Endothelial cell of umbilical vein (primary cell): ENCODE measurements around the gene MYO1E. TPM values are rescaled to one million over a fixed set of nuclear protein-coding genes. Genes with fewer than 3 reads are reported as not detected.

ENCODE experiments used
- BruUV-seq: library from RNA; stranded (reverse); fragments of 400-500 nt; replicated peaks from 2 replicates; lab custom pipeline; 2021; lab: Mats Ljungman, UMichigan
- CTCF ChIA-PET: fragments of 300-600, 350-600 bp; sonication (Branson Sonifier 250); formaldehyde crosslinking; loops from one replicate; lab custom pipeline; 2021; ENCODE audit warnings: antibody characterized with exemption, inconsistent platforms; lab: Charles Lee
- POLR2A ChIA-PET: fragments of 300-600, 350-600 bp; sonication (Branson Sonifier 250); formaldehyde crosslinking; loops from one replicate; lab custom pipeline; 2021; ENCODE audit warnings: antibody characterized with exemption, inconsistent platforms; lab: Charles Lee
- DNase-seq: peaks from one replicate; pipeline ENCODE4 v3.0.0-alpha.2; 2011; ENCODE audit warnings: low read depth, low spot score
- FAIRE-seq: peaks from 2 replicates; lab custom pipeline; 2011; peaks lifted over from hg19 to GRCh38; lab: Jason Lieb, UNC
- H2AFZ ChIP-seq: 2 replicates; pipeline ENCODE4 v1.6.0; 2012; ENCODE audit warnings: low read depth, low read length, control low read depth, inconsistent platforms
- H3K27ac ChIP-seq: 2 replicates; pipeline ENCODE4 v1.5.1; 2011; ENCODE audit warnings: low read depth, mild to moderate bottlenecking, control low read depth, low read length, moderate library complexity; ENCODE audit not compliant: insufficient read depth
- H3K27me3 ChIP-seq, 2 experiments: 2 replicates each; pipeline versions ENCODE4 v1.6.0 to v1.6.1; 2011; ENCODE audit warnings: low read length in 2 of 2, mixed read lengths in 1 of 2; ENCODE audit not compliant: control insufficient read depth in 2 of 2, insufficient read depth in 2 of 2
- H3K36me3 ChIP-seq, 2 experiments: 2 replicates in 1 of 2; 3 replicates in 1 of 2; pipeline ENCODE4 v1.5.1; 2011; ENCODE audit warnings: low read length in 2 of 2, mild to moderate bottlenecking in 1 of 2, moderate library complexity in 1 of 2; ENCODE audit not compliant: control insufficient read depth in 2 of 2, insufficient read depth in 2 of 2; ENCODE audit errors: extremely low read depth in 1 of 2
- H3K4me1 ChIP-seq: 3 replicates; pipeline ENCODE4 v1.5.1; 2011; ENCODE audit warnings: mild to moderate bottlenecking, low read length; ENCODE audit not compliant: control insufficient read depth, insufficient read depth; ENCODE audit errors: extremely low read depth
- H3K4me2 ChIP-seq: 2 replicates; pipeline ENCODE4 v1.6.1; 2011; ENCODE audit warnings: low read length, control low read depth, mixed read lengths; ENCODE audit not compliant: insufficient read depth
- H3K4me3 ChIP-seq, 3 experiments: fragments of 200-600 bp in 1 of 3; sonication (generic), shearing (Covaris generic) in 1 of 3; replicated peaks in 1 of 3; 2 replicates each; pipeline ENCODE4 v1.5.1; 2011 to 2016; ENCODE audit warnings: control low read depth in 3 of 3, low read length in 3 of 3, mild to moderate bottlenecking in 2 of 3, inconsistent platforms in 1 of 3, low read depth in 1 of 3, moderate library complexity in 1 of 3; ENCODE audit not compliant: insufficient read depth in 1 of 3
- H3K79me2 ChIP-seq: 2 replicates; pipeline ENCODE4 v1.6.0; 2012; ENCODE audit warnings: low read length, inconsistent platforms; ENCODE audit not compliant: control insufficient read depth, insufficient read depth
- H3K9ac ChIP-seq: replicated peaks from 2 replicates; pipeline ENCODE3; 2011; ENCODE audit warnings: low read length, control low read depth; ENCODE audit not compliant: insufficient read depth; ENCODE audit errors: extremely low read depth
- H3K9me1 ChIP-seq: replicated peaks from 3 replicates; pipeline ENCODE4 v1.6.0; 2011; ENCODE audit warnings: mild to moderate bottlenecking, low read length; ENCODE audit not compliant: control insufficient read depth, insufficient read depth; ENCODE audit errors: extremely low read depth
- H3K9me3 ChIP-seq: replicated peaks from 2 replicates; pipeline ENCODE4 v1.5.1; 2012; ENCODE audit warnings: low read length, inconsistent platforms; ENCODE audit not compliant: control insufficient read depth, insufficient read depth
- H4K20me1 ChIP-seq: replicated peaks from 2 replicates; pipeline ENCODE3; 2011; ENCODE audit warnings: mild to moderate bottlenecking, low read length; ENCODE audit not compliant: control insufficient read depth, insufficient read depth; ENCODE audit errors: extremely low read depth
- CTCF ChIP-seq, 2 donors: IDR thresholded peaks; 1 replicate in 1 of 2; 2 replicates in 1 of 2; pipeline ENCODE4 v1.5.1; 2011; ENCODE audit warnings: low read length in 2 of 2, mild to moderate bottlenecking in 2 of 2, moderate library complexity in 2 of 2, control low read depth in 1 of 2, inconsistent platforms in 1 of 2, low read depth in 1 of 2; ENCODE audit not compliant: insufficient read depth in 1 of 2; ENCODE audit errors: extremely low read depth in 1 of 2
- EZH2 ChIP-seq: IDR thresholded peaks from 2 replicates; pipeline ENCODE4 v1.6.1; 2012; ENCODE audit warnings: borderline replicate concordance, low read depth, mild to moderate bottlenecking, moderate library complexity, low read length, inconsistent platforms; ENCODE audit not compliant: severe bottlenecking
- FOS ChIP-seq: IDR thresholded peaks from 2 replicates; pipeline ENCODE4 v1.6.1; 2011; ENCODE audit warnings: mild to moderate bottlenecking, low read length, moderate library complexity, borderline replicate concordance; ENCODE audit not compliant: insufficient read depth
- GATA2 ChIP-seq: IDR thresholded peaks from 2 replicates; pipeline ENCODE4 v1.7.0; 2011; ENCODE audit warnings: low read depth, mild to moderate bottlenecking, moderate library complexity, mixed read lengths, low read length; ENCODE audit not compliant: insufficient read length, insufficient read depth
- JUN ChIP-seq: IDR thresholded peaks from 2 replicates; pipeline ENCODE4 v1.6.1; 2011; ENCODE audit warnings: borderline replicate concordance, low read depth; ENCODE audit not compliant: insufficient read length, insufficient read depth
- MYC ChIP-seq: IDR thresholded peaks from one replicate; pipeline ENCODE4 v1.6.1; 2011; ENCODE audit warnings: mild to moderate bottlenecking, low read depth, low read length
- POLR2A ChIP-seq: IDR thresholded peaks from 2 replicates; pipeline ENCODE4 v1.6.1; 2012; ENCODE audit warnings: low read depth, mild to moderate bottlenecking, control low read depth, low read length
- POLR2AphosphoS5 ChIP-seq: IDR thresholded peaks from 2 replicates; pipeline ENCODE4 v1.6.1; 2012; ENCODE audit warnings: low read depth, mild to moderate bottlenecking, control low read depth, low read length, moderate library complexity; ENCODE audit not compliant: insufficient read depth
- dilution Hi-C: fragments of 300-500 bp; cut with MboI; formaldehyde crosslinking; loops from one replicate; pipeline ENCODE4 v1.15.0; 2019; ENCODE audit warnings: low sequenced_read_pairs; ENCODE audit not compliant: extremely low pct_ligation_motif_present
- intact Hi-C: fragments of 100-400 bp; cut with micrococcal nuclease; formaldehyde crosslinking; loops from one replicate; pipeline ENCODE4 v1.10.0; 2022
- polyA plus RNA-seq, 4 experiments: library from polyadenylated mRNA; depleted of rRNA in 3 of 4; stranded (reverse) in 3 of 4; unstranded in 1 of 4; fragments of >200 nt; gene quantifications; 2 replicates each; pipeline versions ENCODE4 v1.2.1 to v1.2.3, GENCODE V29; 2011 to 2012; ENCODE audit warnings: missing spikeins in 1 of 4
- total RNA-seq: library from RNA; stranded (reverse); gene quantifications from 2 replicates; pipeline ENCODE4 v1.2.3, GENCODE V29; 2021
- TF ChIP-seq, protein P1 (sequence below): IDR thresholded peaks from 2 replicates; pipeline ENCODE4 v1.6.1; 2011; ENCODE audit not compliant: insufficient read depth, insufficient read length

MYO1E gene
- total and polyA plus RNA-seq, 2 donors (not counting 3 experiments of a cell fraction or from before 2014, with no cell fraction given), result 31.6 to 218 TPM

- DNase-seq, result no peak
These were observed 176.3 kb downstream of the MYO1E start for GRCh38 chr15:59196416-59196815.

More at GRCh38 chr15:59196416-59196815, 176.3 kb downstream of the MYO1E start:
- Histone ChIP-seq H2AFZ (no peak overlapping the region), H3K79me2 (no peaks in the 10 kb centered on the region), H4K20me1 (no peaks in the 10 kb centered on the region), H3K27ac (no peak overlapping the region), H3K4me1 (peaks cover 28% of the 10 kb centered on the region), H3K9me3 (no peaks in the 10 kb centered on the region), H3K36me3 (peaks cover 14 to 25% of the 10 kb centered on the region in 2 experiments), H3K4me3 (no peak overlapping the region), H3K4me2 (no peak overlapping the region), H3K27me3 (no peaks in the 10 kb centered on the region), H3K9me1 (no peaks in the 10 kb centered on the region), H3K9ac (no peak overlapping the region)
- BruUV-seq, result no TSS peak
- FAIRE-seq, result no peak
- ChIA-PET CTCF (no interaction called here), POLR2A (no interaction called here)
- dilution Hi-C loops, result no loop called here
- intact Hi-C loops, result no loop called here
- TF ChIP-seq FOS (no peak), CTCF (IDR thresholded peaks at IDR 0.05; ENCODE audit: extremely low read depth in 1 of 2, insufficient read depth in 1 of 2, low read depth in 1 of 2, low read length in 2 of 2) (no peak), GATA2 (no peak), POLR2A (no peak), POLR2AphosphoS5 (no peak), JUN (no peak), MYC (no peak), EZH2 (no peak)
- TF ChIP-seq, protein P1, sequence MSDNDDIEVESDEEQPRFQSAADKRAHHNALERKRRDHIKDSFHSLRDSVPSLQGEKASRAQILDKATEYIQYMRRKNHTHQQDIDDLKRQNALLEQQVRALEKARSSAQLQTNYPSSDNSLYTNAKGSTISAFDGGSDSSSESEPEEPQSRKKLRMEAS, result no peak
